NT2/D1 (cell line): ENCODE data around the gene TCF15.

Experiments used
- SUZ12 ChIP-seq: IDR thresholded peaks from 2 replicates; pipeline ENCODE4 v1.6.1; 2011; ENCODE audit not compliant: insufficient read length, insufficient read depth; ENCODE audit errors: extremely low read depth
- ZNF274 ChIP-seq: IDR thresholded peaks from 2 replicates; pipeline ENCODE4 v1.6.1; 2011; ENCODE audit warnings: mild to moderate bottlenecking, low read depth, low read length

DNA sequence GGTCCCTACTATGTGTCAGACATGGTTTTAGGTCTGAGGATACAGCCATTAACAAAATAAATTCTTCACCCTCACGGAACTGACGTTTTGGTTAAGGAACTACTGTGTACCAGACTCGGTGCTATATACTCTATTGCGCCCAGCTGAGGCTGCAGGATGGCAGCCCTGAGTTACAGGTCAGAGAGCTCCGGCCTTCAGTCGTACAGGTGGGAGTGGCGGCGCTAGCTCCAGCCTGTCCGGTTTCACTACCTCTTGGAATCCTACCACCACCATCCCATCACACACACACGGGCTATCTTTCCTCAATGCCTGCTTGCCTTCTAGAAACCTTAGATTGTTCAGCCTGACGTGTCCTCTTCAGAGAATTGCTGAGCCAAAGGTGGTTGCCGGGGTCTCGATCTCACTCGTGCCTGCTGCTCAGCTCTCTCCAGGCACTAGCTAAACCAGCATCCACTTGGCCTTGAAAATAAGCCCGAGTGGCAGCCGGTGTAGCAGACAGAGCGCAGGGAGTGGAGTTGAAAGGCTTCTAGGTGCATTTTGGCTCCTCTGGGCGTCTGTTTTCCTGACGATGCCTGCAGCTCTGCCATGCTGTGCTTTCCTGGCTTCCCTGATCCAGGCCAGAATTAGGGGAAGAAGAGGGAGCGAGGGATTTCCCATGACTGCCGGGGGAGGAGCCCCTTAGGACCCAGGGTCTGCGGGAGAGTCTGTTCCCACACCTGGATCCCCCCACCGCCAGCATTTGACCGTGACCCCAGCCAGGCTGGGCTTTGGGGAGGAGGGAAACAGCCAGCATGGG lies 1.1 kb upstream of the TCF15 start:
- TF ChIP-seq SUZ12 (no peak), ZNF274 (no peak)
